Cardiac fibroblast (primary cell): ENCODE measurements around the gene AAGAB.

Experiments used
- DNase-seq, 2 donors: peaks; one replicate each; pipeline versions ENCODE4 v3.0.0 to v3.0.0-alpha.2; 2010; ENCODE audit warnings: low read depth in 2 of 2
- H3K4me3 ChIP-seq, 2 donors: replicated peaks in 1 of 2; 1 replicate in 1 of 2; 2 replicates in 1 of 2; pipeline ENCODE4 v1.5.1; 2011; ENCODE audit warnings: low read depth in 2 of 2, low read length in 2 of 2, mild to moderate bottlenecking in 2 of 2, moderate library complexity in 1 of 2
- CTCF ChIP-seq: IDR thresholded peaks from one replicate; pipeline ENCODE4 v1.5.1; 2011; ENCODE audit warnings: low read depth, mild to moderate bottlenecking, low read length, inconsistent platforms

AAGAB gene

GRCh38 chr15:67190813-67191212 lies 63.6 kb downstream of the AAGAB start:
- no peak for DNase-seq
- H3K4me3 ChIP-seq: no peak overlapping the region
- TF ChIP-seq CTCF: no peak

- H3K4me3 ChIP-seq: no peak overlapping the region
- TF ChIP-seq CTCF: no peak
- DNase-seq: no peak
Measured at GRCh38 chr15:67190326-67190725, 64.1 kb downstream of the AAGAB start.

GRCh38 chr15:67189326-67190051 lies 65.0 kb downstream of the AAGAB start:
- TF ChIP-seq CTCF: no peak
- H3K4me3 ChIP-seq: no peak overlapping the region
- DNase-seq: peak in 1 of 2 donors; percentile 50

- peak; percentile 88 to 90 for DNase-seq
- H3K4me3 ChIP-seq: no peak overlapping the region
- no peak for TF ChIP-seq CTCF
Measured at GRCh38 chr15:67188551-67189218, 65.8 kb downstream of the AAGAB start.

GRCh38 chr15:67187351-67187854 lies 67.1 kb downstream of the AAGAB start:
- TF ChIP-seq CTCF: no peak
- no peak for DNase-seq
- no peak overlapping the region for H3K4me3 ChIP-seq

GRCh38 chr15:67186688-67187087 lies 67.8 kb downstream of the AAGAB start:
- H3K4me3 ChIP-seq: no peak overlapping the region
- TF ChIP-seq CTCF: no peak
- no peak for DNase-seq
